ENCODE measurements around the gene PLCB1. TPM values are rescaled to one million over a fixed set of nuclear protein-coding genes. Genes with fewer than 3 reads are reported as not detected.

PLCB1 gene
- total RNA-seq, 6 experiments from 2014 or later = 17.2 to 25.7 (median 23.1) TPM

GRCh38 chr20:8755340-8756118, 623.5 kb downstream of the PLCB1 start:
- Mint-ChIP-seq H3K27me3 (ENCODE audit: insufficient read depth) (no peaks in the 10 kb centered on the region), H3K9me3 (no peaks in the 10 kb centered on the region), H3K27ac (no peak overlapping the region), H3K4me1 (ENCODE audit: low read depth) (peaks cover 73% of the 10 kb centered on the region), H3K36me3 (ENCODE audit: low read depth) (no peaks in the 10 kb centered on the region), H3K4me3 (no peak overlapping the region)
- TF ChIP-seq CTCF (IDR thresholded peaks at IDR 0.05) = no peak
- no peak for DNase-seq

- H3K9me3 Mint-ChIP-seq = no peaks in the 10 kb centered on the region
- peak; percentile 94 for DNase-seq
- TF ChIP-seq CTCF (IDR thresholded peaks at IDR 0.05) = no peak
- H3K27ac Mint-ChIP-seq = peak overlapping the region; percentile 97
- no peaks in the 10 kb centered on the region for H3K27me3 Mint-ChIP-seq (ENCODE audit: insufficient read depth)
- peaks cover 71% of the 10 kb centered on the region for H3K4me1 Mint-ChIP-seq (ENCODE audit: low read depth)
- H3K4me3 Mint-ChIP-seq = peak overlapping the region; percentile 76
- H3K36me3 Mint-ChIP-seq (ENCODE audit: low read depth) = no peaks in the 10 kb centered on the region
Measured at GRCh38 chr20:8756410-8756809, 624.3 kb downstream of the PLCB1 start.

DNA sequence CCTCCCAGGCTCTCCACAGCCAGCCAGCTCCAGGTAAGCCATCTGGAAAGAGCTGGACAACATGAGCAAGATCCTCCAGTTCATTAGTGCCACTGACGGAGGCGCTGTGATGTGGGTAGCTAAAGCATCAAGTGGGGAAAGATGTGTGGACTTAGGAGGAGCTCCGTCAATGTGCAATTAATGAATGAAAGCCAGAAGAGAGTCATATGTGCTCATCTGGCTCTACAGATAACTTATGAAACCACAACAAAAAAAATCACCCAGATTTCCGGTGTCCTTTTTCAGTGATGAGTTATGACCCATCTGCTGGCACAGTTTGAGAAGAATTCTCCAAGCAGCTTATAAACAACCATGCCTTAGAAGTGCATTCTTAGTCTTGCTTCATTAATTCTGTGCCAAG, 625.1 kb downstream of the PLCB1 start:
- H3K9me3 Mint-ChIP-seq = no peaks in the 10 kb centered on the region
- H3K4me1 Mint-ChIP-seq (ENCODE audit: low read depth) = peaks cover 64% of the 10 kb centered on the region
- peak overlapping the region; percentile 97 for H3K27ac Mint-ChIP-seq
- peak; percentile 44 for TF ChIP-seq CTCF (IDR thresholded peaks at IDR 0.05)
- peak; percentile 89 for DNase-seq
- H3K4me3 Mint-ChIP-seq = peak overlapping the region; percentile 76
- no peaks in the 10 kb centered on the region for H3K27me3 Mint-ChIP-seq (ENCODE audit: insufficient read depth)
- H3K36me3 Mint-ChIP-seq (ENCODE audit: low read depth) = no peaks in the 10 kb centered on the region

DNA sequence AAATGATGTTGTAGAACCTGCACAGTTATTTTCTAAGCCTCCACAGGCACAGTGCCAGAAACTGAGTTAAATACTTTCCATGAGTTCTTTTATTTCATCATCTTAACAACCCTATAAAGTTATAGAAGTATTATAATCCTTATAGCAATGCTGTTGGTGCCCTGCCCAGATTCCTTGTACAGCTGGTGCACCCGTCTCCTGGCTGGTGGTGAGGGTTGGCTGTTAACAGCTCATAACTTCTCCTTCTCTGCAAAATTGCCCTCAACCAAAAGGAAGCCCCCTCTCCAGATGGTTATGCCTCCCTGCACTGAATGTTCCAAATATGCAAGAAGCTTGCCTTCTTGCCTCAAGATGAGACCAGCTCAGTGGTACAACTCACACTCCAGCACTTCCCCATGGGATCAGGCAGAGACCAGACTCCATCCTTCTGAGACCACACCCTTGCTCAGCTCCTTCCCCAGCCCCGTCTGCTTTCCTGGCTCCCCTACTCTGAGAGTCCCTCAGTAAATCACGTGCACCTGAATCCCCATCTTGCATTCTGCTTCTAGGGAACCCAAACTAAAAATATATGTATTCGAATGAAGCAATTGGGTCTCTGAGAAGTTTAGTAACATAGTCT, 632.4 kb downstream of the PLCB1 start:
- Mint-ChIP-seq H3K9me3 (no peaks in the 10 kb centered on the region), H3K4me3 (no peak overlapping the region), H3K36me3 (ENCODE audit: low read depth) (peaks cover 5% of the 10 kb centered on the region; the same call in 1 of the 2 replicates), H3K4me1 (ENCODE audit: low read depth) (peaks cover 22% of the 10 kb centered on the region), H3K27ac (no peak overlapping the region), H3K27me3 (ENCODE audit: insufficient read depth) (no peaks in the 10 kb centered on the region)
- TF ChIP-seq CTCF (IDR thresholded peaks at IDR 0.05) = no peak
- DNase-seq = no peak

DNA sequence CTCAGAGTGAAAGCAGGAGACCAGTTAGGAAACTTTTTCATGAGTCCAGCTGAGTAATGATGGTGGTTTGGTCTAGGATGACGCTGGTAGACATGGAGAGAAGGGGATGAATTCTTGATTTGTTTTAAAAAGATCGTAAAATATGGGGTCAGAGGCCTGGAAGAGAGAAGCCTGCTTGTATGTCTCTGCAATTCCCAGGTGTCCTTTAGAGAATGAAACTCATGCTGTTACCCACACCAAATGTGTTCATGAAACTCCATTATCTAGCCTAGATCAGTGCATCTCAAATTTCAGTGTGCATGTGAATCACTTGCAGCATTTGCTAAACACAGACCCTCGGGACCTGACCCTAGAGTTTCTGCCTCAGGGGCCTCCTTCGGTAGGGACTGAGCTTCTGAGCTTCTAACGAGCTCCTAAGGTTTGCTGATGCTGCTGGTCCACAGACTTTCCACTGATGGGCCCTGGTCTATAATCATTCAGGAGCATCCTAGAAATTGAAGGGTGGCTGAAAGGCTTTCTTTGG, 634.9 kb downstream of the PLCB1 start:
- Mint-ChIP-seq H3K4me1 (ENCODE audit: low read depth) (peaks cover 10% of the 10 kb centered on the region), H3K27ac (no peak overlapping the region), H3K36me3 (ENCODE audit: low read depth) (peaks cover 5% of the 10 kb centered on the region; the same call in 1 of the 2 replicates), H3K4me3 (no peak overlapping the region), H3K27me3 (ENCODE audit: insufficient read depth) (no peaks in the 10 kb centered on the region), H3K9me3 (no peaks in the 10 kb centered on the region)
- TF ChIP-seq CTCF (IDR thresholded peaks at IDR 0.05) = no peak
- no peak for DNase-seq

Measured in HFFc6 (cell line).